A673 (cell line): ENCODE results near the gene EBLN2.

Source experiments
- EZH2 ChIP-seq: fragments of 200-600 bp; sonication (generic); IDR thresholded peaks from 2 replicates; pipeline ENCODE4 v1.6.1; 2017; ENCODE audit warnings: borderline replicate concordance, low read depth, mild to moderate bottlenecking, mixed read lengths, antibody characterized with exemption, low read length; ENCODE audit not compliant: poor library complexity, severe bottlenecking
- TF ChIP-seq, protein P1 (sequence below): fragments of 300-800, 200-600 bp; sonication (generic); conservative IDR thresholded peaks from 2 replicates; pipeline ENCODE4 v1.5.1; 2017; ENCODE audit warnings: low read depth, mild to moderate bottlenecking, antibody characterized with exemption, low read length, moderate library complexity, mixed read lengths

DNA sequence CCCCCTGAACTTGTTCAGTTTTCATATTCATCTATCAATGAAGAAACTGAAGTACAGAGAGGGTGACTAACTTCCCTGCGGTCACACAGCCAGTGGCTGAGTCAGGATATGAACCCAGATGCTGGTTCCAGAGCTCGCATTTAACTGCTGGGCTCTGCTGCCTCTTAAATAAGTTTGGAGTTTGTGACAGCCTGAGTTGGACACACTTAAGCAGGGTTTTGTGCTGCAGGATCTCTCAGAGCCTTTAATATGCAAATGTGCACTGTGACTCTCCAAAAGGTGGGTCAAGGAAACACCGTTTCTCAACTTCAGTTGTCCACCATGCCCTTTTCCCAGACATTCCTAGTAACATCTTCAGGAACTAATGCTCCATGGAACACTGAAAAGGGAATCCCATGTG is 45.8 kb downstream of the EBLN2 start:
- TF ChIP-seq, protein P1, sequence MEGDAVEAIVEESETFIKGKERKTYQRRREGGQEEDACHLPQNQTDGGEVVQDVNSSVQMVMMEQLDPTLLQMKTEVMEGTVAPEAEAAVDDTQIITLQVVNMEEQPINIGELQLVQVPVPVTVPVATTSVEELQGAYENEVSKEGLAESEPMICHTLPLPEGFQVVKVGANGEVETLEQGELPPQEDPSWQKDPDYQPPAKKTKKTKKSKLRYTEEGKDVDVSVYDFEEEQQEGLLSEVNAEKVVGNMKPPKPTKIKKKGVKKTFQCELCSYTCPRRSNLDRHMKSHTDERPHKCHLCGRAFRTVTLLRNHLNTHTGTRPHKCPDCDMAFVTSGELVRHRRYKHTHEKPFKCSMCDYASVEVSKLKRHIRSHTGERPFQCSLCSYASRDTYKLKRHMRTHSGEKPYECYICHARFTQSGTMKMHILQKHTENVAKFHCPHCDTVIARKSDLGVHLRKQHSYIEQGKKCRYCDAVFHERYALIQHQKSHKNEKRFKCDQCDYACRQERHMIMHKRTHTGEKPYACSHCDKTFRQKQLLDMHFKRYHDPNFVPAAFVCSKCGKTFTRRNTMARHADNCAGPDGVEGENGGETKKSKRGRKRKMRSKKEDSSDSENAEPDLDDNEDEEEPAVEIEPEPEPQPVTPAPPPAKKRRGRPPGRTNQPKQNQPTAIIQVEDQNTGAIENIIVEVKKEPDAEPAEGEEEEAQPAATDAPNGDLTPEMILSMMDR: no peak
- no peak for TF ChIP-seq EZH2
